Endothelial cell (in vitro differentiated cells): ENCODE measurements around the gene APCDD1. TPM values are rescaled to one million over a fixed set of nuclear protein-coding genes. Genes with fewer than 3 reads are reported as not detected.

Experiments
- DNase-seq: peaks from one replicate; pipeline ENCODE4 v3.0.0; 2021; ENCODE audit warnings: low spot score
- H3K27ac Mint-ChIP-seq: one replicate; pipeline ENCODE4 v1.8.0; 2021; ENCODE audit warnings: mixed read lengths, inconsistent platforms; ENCODE audit not compliant: unreplicated experiment
- H3K27me3 Mint-ChIP-seq: one replicate; pipeline ENCODE4 v1.8.0; 2021; ENCODE audit warnings: mild to moderate bottlenecking, moderate library complexity, mixed read lengths, inconsistent platforms; ENCODE audit not compliant: unreplicated experiment
- H3K36me3 Mint-ChIP-seq: one replicate; pipeline ENCODE4 v1.8.0; 2021; ENCODE audit warnings: mild to moderate bottlenecking, low read depth, mixed read lengths, inconsistent platforms; ENCODE audit not compliant: unreplicated experiment
- H3K4me1 Mint-ChIP-seq: one replicate; pipeline ENCODE4 v1.8.0; 2021; ENCODE audit warnings: mild to moderate bottlenecking, mixed read lengths, inconsistent platforms; ENCODE audit not compliant: unreplicated experiment
- H3K4me3 Mint-ChIP-seq: one replicate; pipeline ENCODE4 v1.8.0; 2021; ENCODE audit warnings: mild to moderate bottlenecking, mixed read lengths, inconsistent platforms; ENCODE audit not compliant: unreplicated experiment
- H3K9me3 Mint-ChIP-seq: one replicate; pipeline ENCODE4 v1.8.0; 2021; ENCODE audit warnings: mixed read lengths, inconsistent platforms; ENCODE audit not compliant: unreplicated experiment
- CTCF ChIP-seq: fragments of 200-600 bp; sonication (generic); IDR thresholded peaks from one replicate; pipeline ENCODE4 v1.5.0; 2021; ENCODE audit warnings: antibody characterized with exemption; ENCODE audit not compliant: unreplicated experiment
- total RNA-seq: library from RNA; stranded (reverse); fragmentation: NEBNext Ultra II Directional; extraction: Animal tissue kit (Norgen Biotek cat#: 25700); gene quantifications from one replicate; pipeline ENCODE4 v1.2.1, GENCODE V29; 2021; ENCODE audit not compliant: unreplicated experiment

The APCDD1 gene
- total RNA-seq, 1 donor from 2014 or later, result 3.1 TPM

- no peaks in the 10 kb centered on the region for H3K9me3 Mint-ChIP-seq
- no peaks in the 10 kb centered on the region for H3K4me1 Mint-ChIP-seq
- no peak overlapping the region for H3K27ac Mint-ChIP-seq
- peaks cover 2% of the 10 kb centered on the region for H3K27me3 Mint-ChIP-seq
- no peak for DNase-seq
- no peak for TF ChIP-seq CTCF
- no peaks in the 10 kb centered on the region for H3K36me3 Mint-ChIP-seq
- H3K4me3 Mint-ChIP-seq, result no peak overlapping the region
Observed at GRCh38 chr18:10420561-10421352, 33.7 kb upstream of the APCDD1 start.

- Mint-ChIP-seq H3K9me3 (no peaks in the 10 kb centered on the region), H3K4me3 (no peak overlapping the region), H3K27me3 (peaks cover 2% of the 10 kb centered on the region), H3K27ac (no peak overlapping the region), H3K4me1 (no peaks in the 10 kb centered on the region), H3K36me3 (no peaks in the 10 kb centered on the region)
- no peak for DNase-seq
- TF ChIP-seq CTCF, result no peak
Observed at GRCh38 chr18:10421859-10422258, 32.6 kb upstream of the APCDD1 start.

- TF ChIP-seq CTCF, result no peak
- H3K4me1 Mint-ChIP-seq, result no peaks in the 10 kb centered on the region
- DNase-seq, result no peak
- no peak overlapping the region for H3K27ac Mint-ChIP-seq
- H3K9me3 Mint-ChIP-seq, result no peaks in the 10 kb centered on the region
- no peaks in the 10 kb centered on the region for H3K36me3 Mint-ChIP-seq
- peaks cover 2% of the 10 kb centered on the region for H3K27me3 Mint-ChIP-seq
- H3K4me3 Mint-ChIP-seq, result no peak overlapping the region
Observed at GRCh38 chr18:10422731-10423130, 31.7 kb upstream of the APCDD1 start.

GRCh38 chr18:10424585-10425307, 29.7 kb upstream of the APCDD1 start:
- no peak overlapping the region for H3K4me3 Mint-ChIP-seq
- no peaks in the 10 kb centered on the region for H3K9me3 Mint-ChIP-seq
- H3K27me3 Mint-ChIP-seq, result peaks cover 2% of the 10 kb centered on the region
- no peaks in the 10 kb centered on the region for H3K4me1 Mint-ChIP-seq
- H3K27ac Mint-ChIP-seq, result no peak overlapping the region
- H3K36me3 Mint-ChIP-seq, result no peaks in the 10 kb centered on the region
- no peak for TF ChIP-seq CTCF
- DNase-seq, result no peak

- no peak for TF ChIP-seq CTCF
- no peaks in the 10 kb centered on the region for H3K27me3 Mint-ChIP-seq
- no peaks in the 10 kb centered on the region for H3K36me3 Mint-ChIP-seq
- no peak overlapping the region for H3K4me3 Mint-ChIP-seq
- H3K9me3 Mint-ChIP-seq, result no peaks in the 10 kb centered on the region
- no peak overlapping the region for H3K27ac Mint-ChIP-seq
- H3K4me1 Mint-ChIP-seq, result no peaks in the 10 kb centered on the region
- no peak for DNase-seq
Observed at GRCh38 chr18:10430677-10431076, 23.8 kb upstream of the APCDD1 start.
